HG02885 (cell line): ENCODE data around the gene THG1L.
A peak's percentile ranks its signal among the peaks of the same experiment; 100 is the strongest.

ENCODE experiments used
- ATAC-seq: cut with Tn5 transposase; IDR thresholded peaks from one replicate; pipeline ENCODE4 v1.9.1; 2021; ENCODE audit warnings: mild to moderate bottlenecking; ENCODE audit not compliant: unreplicated experiment, poor library complexity

Gene THG1L

GRCh38 chr5:157749462-157749799 is 18.2 kb downstream of the THG1L start:
- ATAC-seq = no peak

GRCh38 chr5:157750320-157750719 is 19.1 kb downstream of the THG1L start:
- no peak for ATAC-seq

- no peak for ATAC-seq
Measured at GRCh38 chr5:157756122-157756521, 24.9 kb downstream of the THG1L start.

- ATAC-seq = no peak
Measured at GRCh38 chr5:157758706-157759105, 27.5 kb downstream of the THG1L start.

- peak; percentile 78 for ATAC-seq
Measured at GRCh38 chr5:157761690-157762621, 30.7 kb downstream of the THG1L start.

- ATAC-seq = no peak
Measured at GRCh38 chr5:157764531-157764930, 33.3 kb downstream of the THG1L start.

GRCh38 chr5:157766442-157766841 is 35.2 kb downstream of the THG1L start:
- no peak for ATAC-seq

GRCh38 chr5:157766902-157767301 is 35.7 kb downstream of the THG1L start:
- no peak for ATAC-seq

- no peak for ATAC-seq
Measured at GRCh38 chr5:157767689-157768088, 36.5 kb downstream of the THG1L start.

GRCh38 chr5:157770665-157771064 is 39.4 kb downstream of the THG1L start:
- no peak for ATAC-seq

GRCh38 chr5:157772127-157772526 is 40.9 kb downstream of the THG1L start:
- ATAC-seq = no peak

- no peak for ATAC-seq
Measured at GRCh38 chr5:157778121-157778805, 47.0 kb downstream of the THG1L start.

GRCh38 chr5:157779221-157779620 is 48.0 kb downstream of the THG1L start:
- no peak for ATAC-seq

GRCh38 chr5:157785801-157786200 is 54.6 kb downstream of the THG1L start:
- ATAC-seq = no peak
